Measurements from ENCODE around the gene RESP18.
"Not testable (repeated sequence)": the region's sequence is repeated elsewhere in the genome, so short reads cannot be mapped to it uniquely, and the experiment has no call there.

Gene RESP18

GRCh38 chr2:219291394-219291793 is 41.1 kb downstream of the RESP18 start:
- DNase-seq: no peak

- no peak for DNase-seq
These were observed 42.0 kb downstream of the RESP18 start for GRCh38 chr2:219290381-219291171.

DNA sequence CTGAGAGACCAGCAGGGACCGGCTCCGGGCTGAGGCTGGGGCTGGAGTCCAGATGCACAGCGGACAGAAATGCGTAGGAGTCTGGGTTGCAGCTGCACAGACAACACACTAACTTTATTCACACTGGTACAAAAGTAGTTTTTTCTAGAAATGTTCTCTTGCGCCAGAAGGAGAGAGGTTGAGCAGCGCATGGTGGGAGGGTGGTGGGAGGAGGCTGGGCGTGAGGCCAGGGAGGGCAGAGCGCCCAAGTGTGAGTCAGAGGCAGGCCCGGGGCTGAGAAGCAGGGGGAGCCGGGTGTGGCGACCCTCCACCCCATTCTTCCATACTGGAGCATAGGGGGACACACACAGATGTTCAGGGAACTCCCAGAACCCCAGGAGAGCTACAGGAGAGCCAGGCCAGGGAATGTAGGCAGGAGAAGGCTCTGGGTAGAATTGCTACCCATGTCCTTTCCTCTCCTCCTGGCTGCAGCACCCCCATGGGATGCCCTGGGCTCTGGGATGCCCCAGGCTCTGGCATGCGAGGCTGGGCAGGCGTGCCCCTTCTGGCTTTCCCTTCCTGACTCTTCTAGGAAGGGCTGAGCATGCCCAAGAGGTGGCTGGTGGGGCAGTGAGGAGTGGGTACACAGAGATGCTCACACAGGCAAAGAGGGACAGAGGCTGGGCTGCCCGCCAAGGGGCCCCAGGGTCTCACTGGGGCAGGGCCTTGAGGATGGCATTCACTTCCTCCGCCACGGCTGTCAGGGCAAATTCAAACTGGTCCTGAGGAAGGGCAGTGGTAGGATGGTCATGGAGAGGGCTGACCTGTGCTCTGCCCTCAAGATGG is 42.8 kb downstream of the RESP18 start:
- peak in 12 of 14 donors; percentile 35 to 93 (median 81) for DNase-seq

GRCh38 chr2:219289195-219289536 is 43.4 kb downstream of the RESP18 start:
- no peak for DNase-seq

DNA sequence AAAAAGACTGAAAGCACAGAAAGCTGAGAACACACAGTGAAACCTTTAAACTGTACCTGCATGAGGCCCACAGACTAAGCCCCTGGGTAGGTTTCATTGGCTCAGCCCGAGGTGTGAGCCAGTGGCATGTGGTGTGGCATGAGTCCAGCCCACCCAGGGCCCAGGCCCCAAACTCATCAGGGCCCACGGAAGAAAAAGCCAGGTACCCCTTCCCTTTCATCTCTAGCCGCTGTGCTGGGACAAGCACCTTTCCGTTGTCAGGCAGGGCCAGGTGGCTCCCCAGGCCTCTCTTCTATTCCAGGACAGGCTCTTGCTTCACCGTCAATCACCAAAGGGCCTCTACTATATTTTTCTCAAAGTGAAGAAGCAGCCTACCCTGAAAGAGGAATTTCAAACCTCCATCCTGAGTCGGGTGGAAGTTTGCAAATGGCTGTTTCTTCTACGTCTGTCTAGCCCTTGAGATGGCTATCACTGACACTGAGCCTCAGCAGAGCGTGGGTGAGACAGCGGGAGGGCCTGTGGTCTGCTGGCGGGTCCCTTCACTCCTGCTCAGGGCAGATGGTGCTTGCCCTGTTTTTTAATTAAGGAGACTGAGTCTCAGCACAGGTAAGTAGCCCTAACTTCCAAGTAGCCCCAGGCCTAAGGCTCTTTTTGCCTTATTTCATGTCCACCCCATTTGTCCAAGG is 44.8 kb downstream of the RESP18 start:
- no peak for DNase-seq

- DNase-seq: not testable (repeated sequence)
These were observed 45.5 kb downstream of the RESP18 start for GRCh38 chr2:219287116-219287440.

- DNase-seq: peak in 6 of 14 donors; percentile 40 to 65 (median 48)
These were observed 46.0 kb downstream of the RESP18 start for GRCh38 chr2:219286436-219287115.

DNA sequence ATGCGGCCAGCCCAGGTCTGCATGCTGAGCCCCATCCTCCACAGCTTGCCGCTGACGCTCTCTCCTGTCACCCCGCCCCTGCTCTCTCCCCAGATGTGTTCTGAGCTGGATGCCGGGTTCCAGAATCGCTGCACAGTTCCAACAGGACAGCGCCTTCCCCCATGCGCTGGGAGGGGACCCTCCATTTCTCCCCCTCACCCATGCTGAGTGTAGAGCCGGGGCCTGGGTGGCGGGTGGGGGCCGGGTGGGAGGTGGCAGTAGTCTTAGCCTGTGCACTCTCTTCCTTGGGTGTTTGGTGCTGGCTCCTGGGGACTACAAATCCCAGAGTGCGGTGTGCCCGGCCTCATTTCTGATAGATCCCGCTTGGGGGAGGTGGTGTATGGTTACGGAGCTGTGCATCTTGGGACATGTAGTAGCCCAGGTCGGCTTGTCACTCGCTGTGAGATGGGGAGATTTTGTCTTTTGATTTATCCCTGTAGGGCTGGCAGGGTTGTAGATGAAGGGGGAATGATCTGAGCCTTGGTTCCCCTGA is 46.6 kb downstream of the RESP18 start:
- DNase-seq: peak in 6 of 14 donors; percentile 42 to 67 (median 50)

DNA sequence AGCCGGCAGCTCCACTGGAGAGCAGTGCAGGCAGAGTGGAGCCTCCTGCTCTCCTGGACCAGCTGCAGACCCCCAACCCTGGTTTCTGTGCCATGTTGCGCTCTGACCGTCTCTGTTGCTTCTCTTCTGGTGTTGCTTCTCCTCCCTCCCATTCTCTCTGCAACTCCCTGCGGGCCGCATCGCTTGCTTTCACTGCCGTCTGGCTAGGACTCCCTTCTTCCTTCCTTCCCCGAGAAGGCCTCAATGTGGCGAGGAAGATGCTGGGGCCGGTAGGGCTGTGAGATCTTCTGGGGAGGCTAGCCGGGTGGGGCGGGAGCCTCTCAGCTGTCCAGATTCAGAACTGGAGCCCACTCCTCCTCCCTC is 47.2 kb downstream of the RESP18 start:
- no peak for DNase-seq

DNA sequence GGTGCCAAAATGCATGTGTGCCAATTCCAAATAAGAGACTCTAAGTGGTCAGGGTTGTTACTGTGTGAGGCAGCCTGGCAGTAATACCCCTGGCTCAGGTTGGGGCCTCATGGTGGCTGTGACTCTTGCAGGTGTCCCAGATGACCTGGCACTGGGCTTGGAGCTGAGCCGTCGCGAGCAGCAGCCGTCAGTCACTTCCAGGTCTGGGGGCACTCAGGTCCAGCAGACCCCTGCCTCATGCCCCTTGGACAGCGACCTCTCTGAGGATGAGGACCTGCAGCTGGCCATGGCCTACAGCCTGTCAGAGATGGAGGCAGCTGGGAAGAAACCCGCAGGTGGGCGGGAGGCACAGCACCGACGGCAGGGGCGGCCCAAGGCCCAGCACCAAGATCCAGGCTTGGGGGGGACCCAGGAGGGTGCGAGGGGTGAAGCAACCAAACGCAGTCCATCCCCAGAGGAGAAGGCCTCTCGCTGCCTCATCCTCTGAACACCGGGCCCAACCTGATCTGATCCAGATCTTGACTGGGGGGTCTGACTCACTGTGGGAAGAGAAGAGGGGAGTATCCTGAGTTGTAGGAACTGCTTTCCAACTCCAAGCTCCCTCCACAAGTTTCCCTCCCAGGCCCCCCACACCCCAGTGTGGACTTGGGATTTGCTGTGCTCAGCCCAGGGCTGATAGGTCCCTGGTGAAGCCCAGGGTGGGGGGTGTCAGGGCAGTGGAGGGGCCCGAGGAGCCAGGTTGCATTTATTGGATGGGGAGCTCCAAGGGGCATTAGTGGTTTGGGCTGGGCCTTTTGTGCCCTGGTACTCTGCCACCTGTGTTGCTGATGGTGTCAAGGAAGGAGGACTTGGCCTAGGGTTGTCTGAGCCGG is 47.8 kb downstream of the RESP18 start:
- peak in 1 of 14 donors; percentile 8 for DNase-seq

GRCh38 chr2:219282943-219283581 is 49.5 kb downstream of the RESP18 start:
- DNase-seq: peak in 2 of 14 donors; percentile 31 to 50

DNA sequence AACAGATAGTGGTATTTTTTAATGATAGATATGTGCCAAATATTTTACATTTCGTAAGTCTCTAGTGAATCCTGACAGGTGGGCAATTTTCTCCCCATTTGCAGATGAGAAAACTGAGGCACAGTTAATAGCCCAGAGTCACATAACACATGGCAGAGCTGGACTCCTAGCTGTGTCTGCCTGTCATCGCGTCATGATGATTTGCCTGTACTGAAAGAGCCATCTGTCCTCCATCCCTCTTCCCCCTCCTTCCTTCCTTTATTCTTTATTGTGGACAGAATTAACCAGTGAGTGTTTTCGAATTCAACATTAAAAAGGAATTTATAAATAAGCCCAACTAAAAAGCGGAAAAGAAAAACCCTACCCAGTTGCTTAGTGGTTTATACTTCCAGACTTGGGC is 50.2 kb downstream of the RESP18 start:
- peak in 4 of 14 donors; percentile 15 to 32 (median 26) for DNase-seq

DNA sequence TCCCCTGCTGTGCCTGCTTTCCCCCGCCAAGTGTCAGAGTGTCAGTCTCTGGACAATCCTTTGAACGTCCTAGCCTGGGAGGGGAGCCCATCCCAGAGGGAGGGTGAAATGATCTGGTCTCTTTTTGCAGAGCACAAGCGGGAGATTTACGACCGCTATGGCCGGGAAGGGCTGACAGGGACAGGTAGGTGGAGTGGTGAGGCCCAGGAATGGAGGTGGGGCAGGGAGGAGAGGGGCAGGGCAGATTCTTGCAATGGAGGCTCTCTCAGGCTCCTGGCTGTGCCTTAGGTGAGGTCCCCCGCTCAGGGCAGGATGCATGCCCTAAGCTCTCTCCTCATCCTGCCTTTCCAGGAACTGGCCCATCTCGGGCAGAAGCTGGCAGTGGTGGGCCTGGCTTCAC is 51.0 kb downstream of the RESP18 start:
- peak in 1 of 14 donors; percentile 43 for DNase-seq

- DNase-seq: peak in 2 of 14 donors; percentile 34 to 63
These were observed 51.9 kb downstream of the RESP18 start for GRCh38 chr2:219280651-219281050.

- peak in 4 of 14 donors; percentile 33 to 70 (median 42) for DNase-seq
These were observed 52.5 kb downstream of the RESP18 start for GRCh38 chr2:219279916-219280516.

DNA sequence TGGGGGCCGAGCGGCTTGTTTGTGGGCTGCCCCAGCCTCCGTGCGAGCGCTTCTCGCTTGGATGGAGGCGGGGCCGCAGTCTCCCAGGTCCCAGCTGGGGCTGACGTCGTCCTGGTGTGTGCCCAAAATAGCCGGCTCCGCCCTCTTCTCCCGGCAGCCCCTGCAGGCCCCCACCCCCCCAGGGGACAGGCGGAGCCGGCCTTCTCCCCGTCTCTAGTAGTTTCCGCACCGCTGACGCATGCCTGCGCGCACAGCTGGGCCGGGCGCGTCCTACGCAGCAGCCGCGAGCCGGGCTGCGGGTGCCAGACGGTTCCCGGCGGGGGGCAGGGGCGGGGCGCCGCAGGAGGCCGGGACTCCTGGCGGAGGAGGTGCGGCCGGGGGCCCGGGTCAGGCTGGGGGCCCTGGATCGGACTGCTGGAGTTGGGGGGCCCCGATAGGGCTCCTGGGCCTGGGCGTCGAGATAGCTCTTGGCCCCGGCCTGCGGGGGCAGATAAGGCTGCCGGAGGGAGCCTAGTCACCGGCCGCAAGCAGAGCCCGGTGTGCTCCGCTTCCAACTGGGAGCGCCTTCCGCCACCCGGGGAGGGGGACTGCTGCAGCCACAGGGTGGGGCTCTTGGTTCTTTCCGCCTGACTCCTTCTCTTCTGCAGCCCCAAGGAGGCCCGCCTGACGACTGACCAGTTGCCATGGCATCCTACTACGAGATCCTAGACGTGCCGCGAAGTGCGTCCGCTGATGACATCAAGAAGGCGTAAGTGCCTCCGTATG is 53.2 kb downstream of the RESP18 start, which contains the start of gene DNAJB2:
Gene DNAJB2, plus strand, starts transcription at position 216 of the 765 bp plus-strand sequence. Its CDS starts 468 bp downstream, at position 684.
- DNase-seq: peak; percentile 66 to 99 (median 96)

DNA sequence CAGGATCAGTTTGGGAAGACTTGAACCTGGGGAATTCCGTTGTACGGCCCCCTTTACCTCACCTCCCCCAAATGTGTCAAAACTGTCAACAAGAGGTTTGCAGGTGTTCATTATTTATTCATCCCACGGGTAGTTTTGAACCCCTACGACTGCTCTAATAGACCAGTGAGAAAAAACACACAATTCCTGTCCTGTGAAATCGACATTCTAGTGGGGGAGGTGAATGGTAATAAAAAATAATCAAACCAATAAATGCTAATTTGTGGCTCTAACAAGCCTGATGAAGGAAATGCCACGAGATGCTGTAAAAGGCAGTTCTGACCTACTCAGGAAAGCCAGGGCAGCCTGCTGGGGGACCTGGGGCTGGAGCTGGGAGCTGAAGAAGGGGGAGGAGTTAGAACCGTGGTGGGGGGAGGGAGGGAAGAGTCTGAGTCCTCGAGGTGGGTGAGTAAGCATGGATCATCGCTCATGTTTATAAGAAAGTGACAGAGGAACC is 53.8 kb downstream of the RESP18 start:
- no peak for DNase-seq

- DNase-seq: peak in 12 of 14 donors; percentile 52 to 84 (median 76)
These were observed 54.6 kb downstream of the RESP18 start for GRCh38 chr2:219277703-219278654.

Data from C1 segment of cervical spinal cord (tissue), 14 donors.